Measurements from ENCODE around the gene CER1. TPM values are rescaled to one million over a fixed set of nuclear protein-coding genes. Genes with fewer than 3 reads are reported as not detected.
"Not testable (repeated sequence)": the region's sequence is repeated elsewhere in the genome, so short reads cannot be mapped to it uniquely, and the experiment has no call there.

CER1 gene
- total RNA-seq, 1 experiment from 2014 or later = not detected

DNA sequence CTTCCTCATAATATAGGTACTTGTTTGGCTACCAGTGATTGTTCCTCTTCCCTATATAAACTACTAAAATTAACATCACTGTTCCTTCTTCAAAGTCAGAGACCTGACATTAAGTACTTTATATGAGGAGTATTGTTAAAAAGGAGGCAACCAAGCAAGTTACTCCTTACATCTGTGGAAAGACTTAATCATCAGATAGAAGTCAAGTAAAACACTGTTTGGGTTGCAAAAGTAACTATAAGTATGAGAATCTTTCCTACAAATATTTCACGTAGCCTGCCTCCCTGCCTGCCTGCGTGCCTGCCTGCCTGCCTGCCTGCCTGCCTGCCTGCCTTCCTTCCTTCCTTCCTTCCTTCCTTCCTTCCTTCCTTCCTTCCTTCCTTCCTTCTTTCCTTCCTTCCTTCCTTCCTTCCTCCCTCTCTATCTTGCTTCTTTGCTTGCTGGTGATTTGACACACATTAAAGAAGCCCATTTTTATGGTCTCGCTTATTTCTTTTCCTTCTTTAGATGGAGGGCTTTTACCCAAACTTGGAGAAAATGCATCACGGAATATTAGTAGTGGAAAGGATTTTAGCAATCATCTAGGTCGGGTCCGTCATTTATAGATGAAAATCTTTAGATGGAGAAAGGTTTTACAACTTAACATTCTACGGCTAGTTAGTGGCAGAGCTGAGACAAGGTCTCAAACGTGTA, 3.2 kb downstream of the CER1 start:
- DNase-seq (ENCODE audit: low read depth) = no peak

DNA sequence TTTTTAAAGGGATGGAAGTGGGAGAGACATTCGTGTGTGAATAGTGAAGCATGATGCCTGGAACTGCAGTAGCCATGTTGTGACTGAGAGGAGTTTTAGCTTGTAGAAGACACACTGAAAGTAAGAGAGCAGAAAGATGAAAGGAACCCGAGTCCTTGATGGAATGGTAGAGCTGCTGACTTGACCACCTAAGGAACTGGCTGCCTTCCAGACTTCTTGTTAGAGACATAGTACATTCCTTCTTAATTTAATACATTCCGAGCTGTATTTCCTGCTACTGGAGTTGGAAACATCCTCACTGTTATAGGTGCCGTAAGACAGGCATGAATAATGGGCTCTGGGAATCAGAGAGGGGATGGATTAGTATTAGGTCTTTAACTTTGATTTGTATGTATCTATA, 7.4 kb downstream of the CER1 start:
- DNase-seq (ENCODE audit: low read depth) = no peak

DNA sequence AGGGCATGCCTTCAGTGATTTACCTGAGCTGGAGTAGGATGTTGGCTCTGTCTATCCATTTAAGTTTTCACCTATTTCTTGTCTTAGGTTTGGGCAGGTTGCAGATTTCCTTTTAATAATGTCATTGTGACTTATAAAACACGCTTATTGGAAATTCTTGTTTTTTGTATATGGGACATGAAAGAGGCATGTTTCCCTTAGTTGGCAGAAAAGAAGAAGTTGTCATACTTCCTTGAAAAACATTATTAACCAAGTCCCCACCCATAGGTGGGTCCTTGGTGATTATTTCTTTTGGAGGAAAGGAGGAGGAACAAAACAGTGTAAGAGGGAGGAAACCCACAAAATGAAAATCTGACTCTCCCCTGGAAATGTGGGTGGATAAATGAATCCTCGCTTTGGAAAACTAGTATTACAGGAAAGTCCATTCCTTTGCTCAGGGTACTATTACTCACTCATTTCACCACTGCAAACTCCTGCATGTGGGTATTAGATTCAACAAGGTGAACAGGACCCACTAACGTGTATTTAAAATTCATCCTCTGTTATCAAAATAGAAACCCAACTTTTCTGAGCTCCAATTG, 9.3 kb downstream of the CER1 start:
- DNase-seq (ENCODE audit: low read depth) = no peak

DNA sequence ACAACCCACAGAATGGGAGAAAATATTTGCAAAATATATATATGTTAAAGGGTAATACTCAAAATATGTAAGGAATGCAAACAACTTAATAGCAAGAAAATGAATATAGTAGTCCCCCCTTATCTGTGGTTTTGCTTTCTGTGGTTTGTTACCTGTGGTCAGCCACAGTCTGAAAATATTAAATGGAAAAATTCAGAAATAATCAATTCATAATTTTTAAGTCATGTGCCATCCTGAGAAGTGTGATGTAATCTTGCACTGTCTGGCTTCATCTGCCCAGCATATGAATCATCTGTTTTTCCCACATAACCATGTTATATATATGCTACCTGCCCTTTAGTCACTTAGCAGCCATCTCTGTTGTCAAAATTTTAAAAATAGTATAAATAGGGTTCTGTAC, 11.7 kb downstream of the CER1 start:
- DNase-seq (ENCODE audit: low read depth) = peak; percentile 16

DNA sequence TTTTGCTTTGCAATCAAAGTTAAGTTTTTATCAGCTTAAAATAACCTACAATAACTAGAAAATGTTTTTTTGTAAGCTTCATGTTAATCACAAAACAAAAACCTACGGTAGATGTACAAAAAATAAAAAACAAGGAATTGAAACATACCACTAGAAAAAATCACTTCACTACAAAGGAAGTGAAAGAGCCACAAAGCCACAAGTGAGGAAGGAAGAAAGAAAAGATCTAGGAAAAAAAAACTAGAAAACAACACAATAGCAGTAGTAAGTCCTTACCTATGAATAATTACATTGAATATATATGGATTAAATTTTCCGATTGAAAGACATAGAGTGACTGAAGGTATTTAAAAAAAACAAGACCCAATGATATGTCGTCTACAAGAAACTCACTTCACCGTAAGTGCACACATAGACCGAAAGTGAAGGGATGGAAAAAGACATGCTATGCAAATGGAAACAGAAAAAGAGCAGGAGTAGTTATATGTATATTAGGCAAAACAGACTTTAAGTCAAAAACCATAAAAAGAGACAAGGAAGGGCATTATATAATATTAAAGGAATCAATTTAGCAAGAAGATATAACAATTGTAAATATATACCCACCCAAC, 15.9 kb downstream of the CER1 start:
- no peak for DNase-seq (ENCODE audit: low read depth)

DNA sequence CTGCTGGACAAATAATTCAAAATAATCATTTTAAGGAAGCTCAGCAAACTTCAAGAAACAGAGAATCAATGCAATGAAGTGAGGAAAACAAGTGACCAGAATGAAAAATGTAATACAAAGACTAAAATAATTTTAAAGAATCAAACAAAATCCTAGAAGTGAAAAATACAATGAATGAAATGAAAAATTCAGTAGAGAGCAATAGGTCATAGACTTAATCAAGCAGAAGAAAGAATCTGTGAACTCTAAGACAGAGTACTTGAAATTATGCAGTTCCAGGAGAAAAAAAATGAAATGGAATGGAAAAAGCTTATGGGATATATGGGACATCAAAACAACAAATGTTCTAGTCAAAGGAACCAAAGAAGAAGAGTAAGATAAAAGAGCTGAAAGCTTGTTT, 17.5 kb downstream of the CER1 start:
- DNase-seq (ENCODE audit: low read depth) = no peak

DNA sequence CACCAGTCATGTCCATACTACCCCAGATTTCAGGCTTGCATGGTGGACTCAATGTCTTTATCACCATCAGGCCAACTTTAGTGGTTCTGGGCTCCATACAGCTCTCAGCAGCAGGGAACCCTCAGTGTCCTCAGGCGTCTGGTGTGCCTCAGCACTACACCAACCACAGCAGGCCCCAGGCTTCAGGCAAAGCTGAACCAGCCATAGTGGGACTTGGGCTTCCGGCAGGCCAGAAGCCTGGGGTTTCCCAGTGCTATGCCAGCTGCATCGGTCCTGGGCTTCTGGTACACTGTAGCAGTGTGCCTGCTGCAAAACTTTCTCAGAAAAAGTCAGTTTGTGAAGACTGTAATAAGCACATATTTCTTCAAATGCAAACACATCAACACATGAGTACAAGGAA, 18.3 kb downstream of the CER1 start:
- no peak for DNase-seq (ENCODE audit: low read depth)

DNA sequence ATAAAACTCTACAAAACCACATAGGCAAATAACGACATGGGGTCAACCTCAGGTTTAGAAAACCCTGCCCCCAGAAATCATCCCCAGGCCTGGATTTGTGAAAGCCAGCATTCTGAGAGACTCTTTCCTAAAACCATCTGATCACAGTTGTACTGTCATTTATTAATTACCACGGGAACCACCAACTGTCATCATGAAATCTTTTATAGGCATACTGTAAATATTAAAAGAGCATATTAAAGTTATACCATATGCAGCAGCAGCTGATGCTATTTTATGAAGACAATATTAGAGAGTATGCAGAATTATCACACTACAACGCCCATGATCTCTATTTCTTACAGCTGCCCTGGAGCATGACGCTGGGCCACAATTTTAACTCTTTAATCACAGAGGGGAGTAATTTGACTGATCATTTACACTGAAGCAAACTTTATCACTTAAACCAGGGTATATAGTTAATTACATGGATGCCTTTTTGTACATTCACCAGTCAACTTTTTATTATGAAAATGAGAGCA, 20.3 kb downstream of the CER1 start:
- no peak for DNase-seq (ENCODE audit: low read depth)

DNA sequence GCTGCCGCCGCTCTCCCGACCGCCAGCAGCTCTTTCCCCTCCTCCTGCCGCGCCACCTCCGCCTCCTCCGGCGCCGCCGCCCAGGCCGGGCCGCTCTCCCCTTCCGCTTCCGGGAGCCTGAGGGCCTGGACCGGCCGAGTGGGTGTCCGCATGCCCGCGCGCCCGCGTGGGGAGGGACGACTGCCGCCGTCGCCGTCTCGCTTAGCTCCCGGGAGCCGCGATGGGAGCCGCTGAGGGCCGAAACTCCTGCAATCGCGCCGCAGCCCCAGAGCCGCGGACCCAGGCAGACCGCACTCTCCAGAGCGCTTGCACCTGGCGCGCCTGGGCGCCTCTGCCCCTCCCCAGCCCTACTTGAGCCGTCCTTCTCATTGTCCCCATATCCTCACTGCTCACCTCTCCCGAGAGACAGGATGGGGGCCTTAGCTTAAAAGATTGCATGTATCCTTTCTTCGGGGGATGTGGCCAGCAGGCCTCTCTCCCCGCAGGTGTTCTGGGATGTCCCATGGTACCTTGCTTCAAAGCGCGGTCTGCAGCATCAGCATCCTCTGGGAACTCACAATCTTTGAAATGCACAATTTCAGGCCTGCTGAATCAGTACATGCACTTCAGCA, 29.2 kb downstream of the CER1 start, which contains the start of gene ZDHHC21:
TSS of gene ZDHHC21 (minus strand) at position 182 of the 611 bp plus-strand sequence. CDS start 19,092 bp downstream, outside the sequence.
- DNase-seq (ENCODE audit: low read depth) = peak; percentile 53

DNA sequence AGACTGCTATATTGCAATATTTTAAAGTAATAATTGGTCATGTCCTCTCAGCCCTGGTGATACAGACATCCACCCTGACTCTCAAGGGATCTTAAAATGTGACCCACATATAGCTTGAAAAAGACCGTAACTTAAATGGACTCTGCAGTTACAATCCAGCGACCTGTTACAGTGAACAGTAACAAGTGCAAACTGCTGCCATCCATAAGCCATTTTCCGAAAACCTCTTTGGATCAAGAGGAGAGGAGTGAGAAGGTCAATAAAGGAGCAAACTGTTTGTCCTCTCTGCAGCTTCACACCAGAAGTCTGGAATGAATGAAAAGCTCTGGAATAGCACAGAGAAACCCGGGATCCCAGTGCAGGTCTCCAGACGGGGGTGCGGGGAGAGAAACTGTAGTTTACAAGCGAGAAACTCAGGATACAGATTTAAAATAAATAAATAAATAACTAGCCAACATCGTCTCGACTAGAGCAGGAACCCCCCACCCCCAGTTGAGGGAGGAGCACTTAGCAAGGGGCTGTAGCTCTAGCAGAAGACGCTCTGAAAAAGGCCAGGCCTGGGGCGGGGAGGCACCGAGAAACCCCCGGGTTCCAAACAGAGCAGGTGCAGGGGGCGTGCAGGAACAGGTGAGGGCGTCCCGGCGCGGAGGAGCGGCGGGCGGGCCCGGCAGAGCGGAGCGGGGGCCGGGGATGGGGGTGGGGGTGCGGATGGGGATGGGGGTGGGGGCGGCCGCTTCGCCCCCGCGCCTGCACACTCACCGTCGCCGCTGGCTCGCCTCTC, 29.9 kb downstream of the CER1 start:
- peak; percentile 1 for DNase-seq (ENCODE audit: low read depth)

DNA sequence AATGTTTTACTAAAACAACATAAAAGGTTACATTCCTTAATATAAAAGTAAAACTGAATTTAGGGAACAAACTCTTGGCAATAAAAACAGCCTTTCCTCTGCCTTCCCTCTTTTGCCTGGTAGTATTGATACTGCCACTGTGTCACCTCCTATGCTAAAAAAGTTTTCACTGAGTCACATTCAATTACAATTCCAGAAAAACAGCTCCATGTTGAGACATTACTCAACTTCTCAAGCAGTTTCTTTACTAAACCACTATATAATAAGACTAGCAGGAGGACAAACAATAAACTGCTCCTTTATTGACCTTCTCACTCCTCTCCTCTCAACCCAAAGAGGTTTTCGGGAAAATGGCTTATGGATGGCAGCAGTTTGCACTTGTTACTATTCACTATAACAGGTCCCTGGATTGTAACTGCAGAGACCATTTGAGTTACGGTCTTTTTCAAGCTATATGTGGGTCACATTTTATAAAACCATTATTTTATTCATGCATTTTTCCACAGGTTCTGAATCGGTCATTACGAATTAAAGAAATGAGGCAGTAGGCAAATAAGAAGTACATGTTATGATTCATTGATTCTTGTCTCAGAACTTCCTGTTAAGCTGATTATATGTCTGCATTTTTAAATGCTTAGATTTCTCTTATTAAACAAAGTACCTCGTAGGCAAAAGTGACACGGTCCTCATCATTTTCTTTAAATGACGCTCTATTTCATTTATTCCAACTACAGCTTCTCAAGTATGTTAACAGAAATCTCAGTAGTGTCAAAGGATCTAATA, 31.4 kb downstream of the CER1 start:
- DNase-seq (ENCODE audit: low read depth) = no peak

DNA sequence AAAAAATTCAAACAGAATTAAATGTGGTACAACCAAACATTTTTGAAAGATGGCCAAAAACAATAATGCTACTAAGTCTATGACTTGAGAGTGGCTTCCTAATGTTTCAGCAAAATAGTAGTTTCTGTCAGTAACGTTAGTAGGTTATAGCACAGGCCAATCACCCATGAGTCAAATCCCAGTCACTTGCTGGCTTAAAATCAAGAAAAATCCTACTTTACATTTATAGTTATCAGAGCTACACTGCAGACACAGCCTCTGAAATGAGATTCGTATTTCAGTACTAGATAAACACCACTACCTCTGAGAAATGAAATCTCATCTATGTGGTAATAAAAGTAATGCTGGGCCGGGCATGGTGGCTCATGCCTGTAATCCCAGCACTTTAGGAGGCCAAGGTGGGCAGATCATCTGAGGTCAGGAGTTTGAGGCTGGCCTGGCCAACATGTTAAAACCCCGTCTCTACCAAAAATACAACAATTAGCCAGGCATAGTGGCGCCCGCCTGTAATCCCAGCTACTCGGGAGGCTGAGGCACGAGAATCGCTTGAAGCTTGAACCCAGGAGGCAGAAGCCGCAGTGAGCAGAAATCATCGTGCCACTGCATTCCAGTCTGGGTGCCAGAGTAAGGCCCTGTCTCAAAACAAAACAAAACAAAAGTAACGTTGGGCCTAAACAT, 35.4 kb downstream of the CER1 start:
- peak; percentile 90 for DNase-seq (ENCODE audit: low read depth)

DNA sequence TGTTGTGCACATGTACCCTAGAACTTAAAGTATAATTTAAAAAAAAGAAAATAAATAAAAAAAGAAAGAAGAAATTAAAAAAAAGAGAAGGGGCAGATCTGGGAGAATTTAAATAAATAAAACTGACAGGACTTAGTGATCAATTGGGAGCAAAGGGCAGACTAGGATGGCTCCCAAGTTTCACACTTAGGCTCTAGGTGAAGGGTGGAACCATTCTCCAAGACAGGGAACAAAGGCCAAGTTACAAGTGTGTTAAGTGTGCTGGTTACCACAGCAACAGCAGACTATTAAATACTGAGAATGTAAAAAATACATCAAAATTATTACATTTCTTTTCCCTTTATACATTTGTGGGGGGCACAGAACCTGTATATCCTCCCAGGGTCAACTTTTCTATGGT, 36.4 kb downstream of the CER1 start:
- DNase-seq (ENCODE audit: low read depth) = no peak

DNA sequence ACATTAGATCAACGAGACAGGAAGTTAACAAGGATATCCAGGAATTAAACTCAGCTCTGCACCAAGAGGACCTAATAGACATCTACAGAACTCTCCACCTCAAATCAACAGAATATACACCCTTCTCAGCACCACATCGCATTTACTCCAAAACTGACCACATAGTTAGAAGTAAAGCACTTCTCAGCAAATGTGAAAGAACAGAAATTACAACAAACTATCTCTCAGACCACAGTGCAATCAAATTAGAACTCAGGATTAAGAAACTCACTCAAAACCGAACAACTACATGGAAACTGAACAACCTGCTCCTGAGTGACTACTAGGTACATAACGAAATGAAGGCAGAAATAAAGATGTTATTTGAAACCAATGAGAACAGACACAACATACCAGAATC, 39.9 kb downstream of the CER1 start:
- not testable (repeated sequence) for DNase-seq (ENCODE audit: low read depth)

DNA sequence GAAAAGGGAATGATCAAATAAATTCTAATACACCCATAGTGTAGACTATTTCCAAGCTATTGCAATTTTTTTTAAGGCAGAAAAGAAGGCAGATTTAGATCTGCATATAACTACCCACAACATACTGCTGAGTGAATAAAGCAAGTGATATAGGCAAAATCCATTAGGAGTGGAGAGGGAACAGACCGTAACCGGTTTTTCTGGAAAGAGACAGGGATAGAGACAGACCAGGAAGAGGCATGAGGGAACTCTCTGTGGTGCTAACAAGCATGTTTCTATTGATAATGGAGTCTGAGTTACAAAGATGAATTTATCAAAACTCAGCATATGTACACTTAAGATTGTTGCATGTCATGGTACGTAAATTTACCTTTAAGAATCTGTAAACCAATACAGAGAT, 43.8 kb downstream of the CER1 start:
- no peak for DNase-seq (ENCODE audit: low read depth)

DNA sequence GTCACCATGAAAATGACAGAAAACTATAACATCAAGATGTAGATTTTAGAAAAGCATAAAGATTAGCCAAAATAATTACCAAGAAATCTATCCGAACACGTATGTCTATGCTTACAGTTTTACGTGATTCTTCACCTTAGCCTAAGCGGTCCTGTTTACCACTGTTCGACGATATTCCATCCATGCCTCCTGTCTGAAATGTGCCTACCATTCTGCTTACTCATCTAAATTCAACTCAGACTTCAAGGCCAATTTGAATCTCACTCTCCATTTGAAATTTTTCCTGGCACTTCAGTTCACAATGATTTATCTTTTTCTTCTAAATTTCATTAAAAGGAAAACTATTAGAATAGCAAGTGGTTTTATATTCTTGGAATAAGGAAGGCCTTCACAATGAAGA, 44.7 kb downstream of the CER1 start:
- DNase-seq (ENCODE audit: low read depth) = no peak

DNA sequence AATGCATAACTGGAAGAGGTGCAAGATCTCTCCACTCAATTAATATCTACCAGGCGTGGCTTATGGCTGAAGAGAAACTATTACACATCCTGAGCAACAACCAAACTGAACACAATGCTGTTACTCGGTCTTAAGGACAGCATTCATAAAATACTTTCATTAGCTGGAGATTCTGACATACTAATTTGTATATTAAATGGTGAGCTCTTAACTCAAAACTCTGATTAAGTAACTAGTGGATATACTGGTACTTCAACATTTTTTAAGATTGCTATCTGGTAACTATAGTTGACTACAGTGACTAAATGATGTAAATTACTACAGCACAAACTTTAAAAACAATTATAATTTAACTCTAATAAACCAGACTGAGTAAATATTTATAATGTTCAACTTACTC, 45.1 kb downstream of the CER1 start:
- no peak for DNase-seq (ENCODE audit: low read depth)

DNA sequence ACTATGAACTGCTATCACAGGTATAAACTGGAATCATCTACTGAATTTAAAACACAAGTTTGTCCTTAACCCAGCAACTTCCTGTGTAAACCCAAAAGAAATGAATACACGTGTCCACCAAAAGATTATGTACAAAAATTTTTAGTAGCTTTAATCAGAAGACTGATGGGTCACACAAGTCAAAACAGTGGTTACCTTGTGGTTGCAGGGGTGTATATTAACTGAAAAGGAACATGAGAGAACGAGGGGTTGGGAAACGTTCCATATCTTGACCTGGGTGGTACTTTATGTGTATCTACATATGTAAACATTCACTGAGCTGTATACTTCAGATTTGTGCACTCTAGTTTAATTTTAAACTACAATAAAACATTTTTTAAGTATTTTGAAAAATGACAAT, 47.9 kb downstream of the CER1 start:
- DNase-seq (ENCODE audit: low read depth) = no peak

DNA sequence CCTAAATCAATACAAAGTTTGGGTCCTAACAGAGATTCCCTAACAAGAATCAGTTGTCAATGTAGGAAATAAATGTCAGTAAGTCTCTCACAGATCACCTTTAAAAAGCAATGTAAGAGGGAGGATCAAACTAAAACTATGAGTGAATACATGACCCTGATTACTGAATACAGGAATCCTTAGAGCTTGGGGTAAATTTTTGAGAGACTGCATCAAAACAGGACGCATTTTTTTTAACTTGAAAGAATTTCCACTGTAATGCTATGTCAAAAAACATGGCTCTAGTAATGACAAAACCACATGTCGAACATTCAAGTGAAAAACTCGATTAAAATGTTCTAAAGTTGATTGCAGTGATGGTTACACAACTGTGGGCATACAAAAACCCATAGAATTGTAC, 51.2 kb downstream of the CER1 start:
- DNase-seq (ENCODE audit: low read depth) = no peak

DNA sequence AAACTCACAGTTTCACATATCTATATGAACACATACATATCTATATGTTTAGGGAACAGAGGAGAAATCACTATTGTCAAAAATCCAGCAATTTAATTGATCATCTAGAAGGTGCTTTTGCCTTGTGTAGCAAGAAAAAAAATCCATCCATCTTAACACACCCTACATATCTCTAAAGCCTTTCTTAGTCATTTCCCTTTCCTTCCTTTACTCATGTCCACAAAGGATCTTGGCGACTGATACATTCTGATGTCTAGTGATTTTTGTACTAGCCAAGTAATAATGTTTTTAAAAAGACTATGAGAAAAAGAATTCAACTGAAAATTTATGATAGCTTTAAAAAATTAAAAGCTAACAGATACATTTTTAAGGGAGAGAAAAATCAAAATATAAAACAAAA, 51.8 kb downstream of the CER1 start:
- DNase-seq (ENCODE audit: low read depth) = peak; percentile 9

Measured in LHCN-M2 (cell line).